Mammary epithelial cell (primary cell): ENCODE data around the gene GINS1.

ENCODE experiments used
- CTCF ChIP-seq, 2 donors: IDR thresholded peaks in 1 of 2; conservative IDR thresholded peaks in 1 of 2; 2 replicates each; pipeline ENCODE4 v1.5.1; 2011 to 2012; ENCODE audit warnings: inconsistent platforms in 2 of 2, low read length in 2 of 2, mild to moderate bottlenecking in 2 of 2, control low read depth in 1 of 2, low read depth in 1 of 2; ENCODE audit not compliant: insufficient read depth in 1 of 2; ENCODE audit errors: extremely low read depth in 1 of 2
- EZH2 ChIP-seq: IDR thresholded peaks from 2 replicates; pipeline ENCODE4 v1.6.1; 2012; ENCODE audit warnings: low read length, inconsistent platforms, borderline replicate concordance

- no peak for TF ChIP-seq EZH2
- no peak for TF ChIP-seq CTCF (conservative IDR thresholded peaks at IDR 0.05 in 1 of 2, IDR thresholded peaks at IDR 0.05 in 1 of 2; ENCODE audit: extremely low read depth in 1 of 2, insufficient read depth in 1 of 2, low read depth in 1 of 2, low read length in 2 of 2)
Observed at GRCh38 chr20:25478889-25479568, 71.6 kb downstream of the GINS1 start.
